AG04449 (cell line): ENCODE data around the gene VPS54.
"Not testable (repeated sequence)": the region's sequence is repeated elsewhere in the genome, so short reads cannot be mapped to it uniquely, and the experiment has no call there.

Experiments
- CTCF ChIA-PET: fragments of 350-600 bp; formaldehyde crosslinking; extraction: SDS; loops from one replicate; lab custom pipeline; 2021; ENCODE audit warnings: antibody characterized with exemption; lab: Yijun Ruan, JAX
- POLR2A ChIA-PET: fragments of 400-600, 350-600 bp; formaldehyde crosslinking; extraction: SDS; loops from one replicate; lab custom pipeline; 2020; ENCODE audit warnings: antibody characterized with exemption, inconsistent platforms; lab: Yijun Ruan, JAX
- DNase-seq: peaks from one replicate; pipeline ENCODE4 v3.0.0-alpha.2; 2010; ENCODE audit warnings: low read depth, low spot score
- H3K4me3 ChIP-seq: 2 replicates; pipeline ENCODE4 v1.5.1; 2011; ENCODE audit warnings: low read depth, mild to moderate bottlenecking, control low read depth, low read length
- TF ChIP-seq, protein P1 (sequence below): IDR thresholded peaks from one replicate; pipeline ENCODE4 v1.5.1; 2011; ENCODE audit warnings: mild to moderate bottlenecking, moderate library complexity, low read length, control low read depth, inconsistent platforms; ENCODE audit not compliant: insufficient read depth; ENCODE audit errors: missing control alignments

VPS54 gene

GRCh38 chr2:63992061-63992685 lies 27.1 kb downstream of the VPS54 start:
- POLR2A ChIA-PET, result no interaction called here
- TF ChIP-seq, protein P1, sequence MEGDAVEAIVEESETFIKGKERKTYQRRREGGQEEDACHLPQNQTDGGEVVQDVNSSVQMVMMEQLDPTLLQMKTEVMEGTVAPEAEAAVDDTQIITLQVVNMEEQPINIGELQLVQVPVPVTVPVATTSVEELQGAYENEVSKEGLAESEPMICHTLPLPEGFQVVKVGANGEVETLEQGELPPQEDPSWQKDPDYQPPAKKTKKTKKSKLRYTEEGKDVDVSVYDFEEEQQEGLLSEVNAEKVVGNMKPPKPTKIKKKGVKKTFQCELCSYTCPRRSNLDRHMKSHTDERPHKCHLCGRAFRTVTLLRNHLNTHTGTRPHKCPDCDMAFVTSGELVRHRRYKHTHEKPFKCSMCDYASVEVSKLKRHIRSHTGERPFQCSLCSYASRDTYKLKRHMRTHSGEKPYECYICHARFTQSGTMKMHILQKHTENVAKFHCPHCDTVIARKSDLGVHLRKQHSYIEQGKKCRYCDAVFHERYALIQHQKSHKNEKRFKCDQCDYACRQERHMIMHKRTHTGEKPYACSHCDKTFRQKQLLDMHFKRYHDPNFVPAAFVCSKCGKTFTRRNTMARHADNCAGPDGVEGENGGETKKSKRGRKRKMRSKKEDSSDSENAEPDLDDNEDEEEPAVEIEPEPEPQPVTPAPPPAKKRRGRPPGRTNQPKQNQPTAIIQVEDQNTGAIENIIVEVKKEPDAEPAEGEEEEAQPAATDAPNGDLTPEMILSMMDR, result no peak
- no peak for DNase-seq
- no peak overlapping the region for H3K4me3 ChIP-seq
- CTCF ChIA-PET, result no interaction called here

- POLR2A ChIA-PET, CTCF ChIA-PET, H3K4me3 ChIP-seq, DNase-seq: not testable (repeated sequence)
These were observed 27.8 kb downstream of the VPS54 start for GRCh38 chr2:63991173-63991999.

- ChIA-PET POLR2A (interaction anchor here (0.7 kb wide), 1 partner anchor 149 kb away, joined by 3 read pairs; no protein-coding TSS in a partner anchor), CTCF (no interaction called here)
- DNase-seq, result no peak
- TF ChIP-seq, protein P1, result no peak
- no peak overlapping the region for H3K4me3 ChIP-seq
These were observed 29.2 kb downstream of the VPS54 start for GRCh38 chr2:63990072-63990471.

DNA sequence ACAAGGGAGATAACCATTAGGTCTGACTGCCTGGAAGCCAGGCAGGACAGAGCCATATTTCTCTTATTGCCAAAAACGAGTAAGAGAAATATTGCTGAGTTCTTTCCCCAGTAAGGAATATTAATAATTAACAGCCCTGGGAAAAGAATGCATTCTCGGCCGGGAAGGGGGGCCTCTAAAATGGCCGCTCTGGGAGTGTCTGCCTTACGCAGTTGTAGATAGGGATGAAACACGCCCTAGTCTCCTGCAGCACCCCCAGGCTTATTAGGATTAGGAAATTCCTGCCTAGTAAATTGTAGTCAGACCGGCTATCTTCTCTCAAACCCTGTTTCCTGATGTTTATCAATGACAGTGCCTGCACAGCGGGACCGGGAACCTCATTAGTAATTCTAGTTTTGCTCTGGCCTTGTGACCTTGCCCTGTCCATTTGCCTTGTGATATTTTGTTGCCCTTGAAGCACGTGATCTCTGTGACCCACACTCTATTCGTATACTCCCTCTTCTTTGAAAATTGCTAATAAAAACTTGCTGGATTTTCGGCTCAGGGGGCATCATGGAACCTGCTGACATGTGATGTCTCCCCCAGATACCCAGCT lies 30.3 kb downstream of the VPS54 start:
- CTCF ChIA-PET, POLR2A ChIA-PET, DNase-seq, H3K4me3 ChIP-seq: not testable (repeated sequence)

- no peak for DNase-seq
- ChIA-PET CTCF (no interaction called here), POLR2A (no interaction called here)
- TF ChIP-seq, protein P1, result no peak
- H3K4me3 ChIP-seq, result no peak overlapping the region
These were observed 34.4 kb downstream of the VPS54 start for GRCh38 chr2:63984606-63985359.

- CTCF ChIA-PET, result no interaction called here
- no peak overlapping the region for H3K4me3 ChIP-seq
- TF ChIP-seq, protein P1, result no peak
- POLR2A ChIA-PET, result no interaction called here
- no peak for DNase-seq
These were observed 35.1 kb downstream of the VPS54 start for GRCh38 chr2:63983986-63984605.

GRCh38 chr2:63982335-63982734 lies 36.9 kb downstream of the VPS54 start:
- TF ChIP-seq, protein P1, result no peak
- POLR2A ChIA-PET, result no interaction called here
- CTCF ChIA-PET, result interaction anchor here (0.6 kb wide), 1 partner anchor 659 kb away, joined by 3 read pairs; no protein-coding TSS in a partner anchor
- no peak overlapping the region for H3K4me3 ChIP-seq
- no peak for DNase-seq
